GM12865 (cell line): ENCODE measurements around the gene KCNN4.
"Not testable (repeated sequence)": the region's sequence is repeated elsewhere in the genome, so short reads cannot be mapped to it uniquely, and the experiment has no call there.

Experiments
- DNase-seq: peaks from one replicate; pipeline ENCODE4 v3.0.0; 2010; ENCODE audit warnings: low read depth
- H3K4me3 ChIP-seq: 2 replicates; pipeline ENCODE4 v1.5.1; 2011; ENCODE audit warnings: mild to moderate bottlenecking, low read depth, low read length, control low read depth
- TF ChIP-seq, protein P1 (sequence below): IDR thresholded peaks from 2 replicates; pipeline ENCODE4 v1.5.1; 2011; ENCODE audit warnings: low read length, control low read depth, low read depth, inconsistent platforms; ENCODE audit not compliant: insufficient read depth; ENCODE audit errors: missing control alignments

The KCNN4 gene

DNA sequence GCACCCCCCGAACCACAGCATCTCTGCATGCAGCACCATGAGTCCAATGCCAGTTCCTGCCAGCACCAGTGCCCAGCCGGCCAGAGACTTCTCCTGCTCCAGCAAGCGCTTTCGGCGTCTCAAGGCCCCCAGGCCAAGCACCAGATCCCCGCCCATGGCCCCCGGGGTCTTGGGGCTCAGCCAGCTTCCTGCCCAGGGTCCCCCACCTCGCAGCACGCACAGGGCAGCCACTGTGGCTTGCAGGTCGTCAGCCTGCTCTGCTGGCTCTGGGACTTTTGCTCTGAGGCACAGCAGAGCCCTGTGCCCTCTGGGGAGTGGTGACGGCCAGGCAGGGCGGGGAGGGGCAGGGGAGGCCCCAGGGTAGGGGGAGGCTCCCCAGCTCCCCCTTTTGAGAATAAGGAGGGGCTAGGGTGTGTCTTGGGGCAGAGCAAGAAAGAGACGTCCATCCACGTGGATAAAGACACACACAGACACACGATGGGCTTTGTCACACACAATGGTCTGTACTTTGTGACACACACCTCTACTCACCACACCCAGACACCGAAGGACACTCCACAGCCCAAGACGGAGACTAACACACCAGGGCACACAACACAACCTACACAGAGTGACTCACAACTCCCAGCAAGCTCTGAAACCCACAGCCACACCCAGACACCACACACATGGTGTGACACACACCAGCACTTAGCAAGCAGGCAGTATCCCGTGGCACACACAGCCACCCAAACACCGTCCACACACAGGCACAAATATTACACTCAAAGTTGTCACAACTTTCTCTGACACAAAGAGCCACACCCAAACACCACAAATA lies at the start of gene KCNN4:
Gene KCNN4, minus strand, starts transcription at position 268 of the 820 bp plus-strand sequence. Its CDS starts 112 bp downstream, at position 156.
- TF ChIP-seq, protein P1, sequence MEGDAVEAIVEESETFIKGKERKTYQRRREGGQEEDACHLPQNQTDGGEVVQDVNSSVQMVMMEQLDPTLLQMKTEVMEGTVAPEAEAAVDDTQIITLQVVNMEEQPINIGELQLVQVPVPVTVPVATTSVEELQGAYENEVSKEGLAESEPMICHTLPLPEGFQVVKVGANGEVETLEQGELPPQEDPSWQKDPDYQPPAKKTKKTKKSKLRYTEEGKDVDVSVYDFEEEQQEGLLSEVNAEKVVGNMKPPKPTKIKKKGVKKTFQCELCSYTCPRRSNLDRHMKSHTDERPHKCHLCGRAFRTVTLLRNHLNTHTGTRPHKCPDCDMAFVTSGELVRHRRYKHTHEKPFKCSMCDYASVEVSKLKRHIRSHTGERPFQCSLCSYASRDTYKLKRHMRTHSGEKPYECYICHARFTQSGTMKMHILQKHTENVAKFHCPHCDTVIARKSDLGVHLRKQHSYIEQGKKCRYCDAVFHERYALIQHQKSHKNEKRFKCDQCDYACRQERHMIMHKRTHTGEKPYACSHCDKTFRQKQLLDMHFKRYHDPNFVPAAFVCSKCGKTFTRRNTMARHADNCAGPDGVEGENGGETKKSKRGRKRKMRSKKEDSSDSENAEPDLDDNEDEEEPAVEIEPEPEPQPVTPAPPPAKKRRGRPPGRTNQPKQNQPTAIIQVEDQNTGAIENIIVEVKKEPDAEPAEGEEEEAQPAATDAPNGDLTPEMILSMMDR, result no peak
- peak within 1 kb of the TSS; percentile 53 for H3K4me3 ChIP-seq
- DNase-seq, result peak; percentile 82

DNA sequence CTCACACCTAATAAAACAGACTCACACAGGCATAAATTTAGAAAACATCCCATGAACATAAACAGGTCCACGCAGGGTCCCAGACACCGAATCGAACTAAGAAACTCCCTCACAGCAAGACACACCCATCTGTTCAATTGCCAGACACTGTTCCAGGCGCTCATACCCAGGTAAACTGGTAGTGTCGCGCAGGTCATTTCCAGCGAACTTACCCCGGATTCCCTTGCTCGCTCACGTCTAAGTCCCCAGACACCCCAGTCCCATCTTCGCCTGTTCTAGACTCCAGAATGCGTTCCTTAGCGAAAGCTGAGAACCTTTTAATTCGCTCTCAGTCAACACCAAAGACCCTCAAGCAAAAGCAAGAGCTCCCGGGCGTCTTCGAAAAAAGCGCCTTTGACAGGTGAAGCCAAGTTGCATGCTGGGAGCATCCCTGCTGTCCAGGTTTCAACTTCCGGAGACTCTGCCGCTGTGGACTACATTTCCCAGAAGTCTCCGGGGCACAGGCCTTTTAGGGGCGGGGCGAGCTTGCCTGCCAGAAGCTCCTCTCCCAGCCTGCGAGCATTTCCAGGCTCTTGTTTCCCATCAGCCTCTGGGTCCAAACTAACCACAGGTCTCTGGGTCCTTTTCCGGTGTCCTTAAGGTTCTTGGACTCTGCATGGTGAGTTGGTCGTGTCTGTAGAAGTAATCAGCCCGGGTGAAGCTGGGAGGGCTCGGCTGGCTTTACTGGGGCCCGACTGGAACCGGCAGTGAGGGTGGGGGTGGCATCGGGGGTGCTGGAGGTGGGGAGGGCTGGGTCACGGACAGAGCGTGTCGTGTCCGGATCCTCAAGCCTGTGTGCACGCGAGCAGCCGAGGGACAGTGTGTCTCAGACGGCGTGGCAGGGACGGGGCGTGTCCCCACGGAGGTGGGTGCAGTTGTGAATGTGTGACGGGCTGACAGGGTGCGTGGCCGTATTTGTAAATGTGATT lies 46.3 kb upstream of the KCNN4 start, which contains the start of gene ZNF283:
Gene ZNF283, plus strand, starts transcription at position 535 of the 968 bp plus-strand sequence. CDS start 6,184 bp downstream, outside the sequence.
- peak within 1 kb of the TSS; percentile 58 for H3K4me3 ChIP-seq
- DNase-seq, result peak; percentile 89
- TF ChIP-seq, protein P1, result no peak

DNA sequence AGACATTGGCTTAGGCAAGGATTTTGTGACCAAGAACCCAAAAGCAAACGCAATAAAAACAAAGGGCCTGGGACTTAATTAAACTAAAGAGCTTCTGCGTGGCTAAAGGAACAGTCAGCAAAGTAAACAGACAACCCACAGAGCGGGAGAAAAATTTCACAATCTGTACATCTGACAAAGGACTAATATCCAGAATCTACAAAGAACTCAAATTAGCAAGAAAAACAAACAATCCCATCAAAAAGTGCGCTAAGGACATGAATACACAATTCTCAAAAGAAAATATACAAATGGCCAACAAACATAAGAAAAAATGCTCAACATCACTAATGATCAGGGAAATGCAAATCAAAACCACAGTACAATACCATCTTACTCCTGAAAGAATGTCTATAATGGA lies 43.8 kb upstream of the KCNN4 start:
- H3K4me3 ChIP-seq, DNase-seq: not testable (repeated sequence)

DNA sequence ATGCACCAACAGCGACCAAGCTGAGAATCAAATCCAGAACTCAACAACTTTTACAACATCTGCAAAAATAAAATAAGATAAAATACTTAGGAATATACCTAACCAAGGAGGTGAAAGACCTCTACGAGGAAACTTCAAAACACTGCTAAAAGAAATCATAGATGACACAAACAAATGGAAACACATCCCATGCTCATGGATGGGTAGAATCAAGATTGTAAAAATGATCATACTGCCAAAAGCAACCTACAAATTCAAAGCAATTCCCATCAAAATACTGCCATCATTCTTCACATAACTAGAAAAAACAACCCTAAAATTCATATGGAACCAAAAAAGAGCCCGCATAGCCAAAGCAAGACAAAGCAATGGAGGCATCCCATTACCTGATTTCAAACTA lies 43.1 kb upstream of the KCNN4 start:
- DNase-seq, H3K4me3 ChIP-seq: not testable (repeated sequence)

DNA sequence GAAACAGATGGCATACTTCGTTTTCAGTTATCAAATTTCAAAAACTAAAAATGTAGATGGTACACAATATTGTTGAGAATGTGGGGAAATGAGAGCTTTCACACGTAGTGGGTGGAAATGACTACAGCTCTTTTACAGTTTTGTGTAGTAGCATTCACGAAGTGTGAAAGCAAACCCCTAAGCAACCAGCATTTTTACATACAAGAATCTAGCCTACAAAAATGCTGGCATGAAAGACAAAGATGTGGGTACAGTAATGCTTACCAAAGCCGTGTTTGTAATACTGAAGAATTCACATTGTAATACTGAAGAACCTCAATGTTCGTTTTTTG lies 40.1 kb upstream of the KCNN4 start:
- no peak for DNase-seq
- H3K4me3 ChIP-seq, result peak overlapping the region; percentile 31
- TF ChIP-seq, protein P1, result no peak

DNA sequence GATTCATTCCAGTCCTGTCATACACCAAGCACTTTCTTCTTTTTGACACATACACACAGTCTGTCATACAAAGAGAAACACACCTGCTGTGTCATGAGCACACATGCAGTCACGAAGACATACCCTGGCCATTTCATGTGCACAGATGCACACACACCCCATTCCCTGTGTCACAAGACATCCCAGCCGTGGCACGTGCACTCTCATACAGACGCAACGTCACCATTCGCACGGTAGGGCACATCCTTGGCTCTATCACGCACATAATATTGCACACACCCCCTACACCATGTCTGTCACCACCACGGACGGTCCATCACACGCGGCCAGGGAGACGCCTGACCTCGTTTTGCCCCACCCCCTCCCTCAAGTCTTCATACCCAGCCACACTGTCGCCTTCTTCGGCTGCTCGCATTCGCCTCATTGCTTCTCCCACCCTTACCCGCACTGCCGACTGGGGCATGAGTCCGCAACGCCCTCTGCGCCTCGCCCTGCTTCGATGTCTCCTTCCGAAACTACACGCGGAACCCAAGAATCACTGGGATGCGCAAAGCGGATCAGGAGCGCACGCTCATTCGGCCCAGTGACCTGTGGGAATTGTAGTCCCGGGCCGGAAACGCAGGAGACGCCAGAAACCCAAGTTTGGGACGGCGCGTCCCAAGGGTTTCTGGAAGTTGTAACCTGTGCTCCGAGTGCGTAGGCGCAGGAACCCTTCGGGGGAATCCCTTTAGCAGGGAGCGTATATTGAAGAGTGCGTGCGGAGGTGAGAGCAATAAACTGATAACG lies 39.5 kb upstream of the KCNN4 start:
- peak overlapping the region; percentile 31 for H3K4me3 ChIP-seq
- TF ChIP-seq, protein P1, result no peak
- DNase-seq, result no peak

DNA sequence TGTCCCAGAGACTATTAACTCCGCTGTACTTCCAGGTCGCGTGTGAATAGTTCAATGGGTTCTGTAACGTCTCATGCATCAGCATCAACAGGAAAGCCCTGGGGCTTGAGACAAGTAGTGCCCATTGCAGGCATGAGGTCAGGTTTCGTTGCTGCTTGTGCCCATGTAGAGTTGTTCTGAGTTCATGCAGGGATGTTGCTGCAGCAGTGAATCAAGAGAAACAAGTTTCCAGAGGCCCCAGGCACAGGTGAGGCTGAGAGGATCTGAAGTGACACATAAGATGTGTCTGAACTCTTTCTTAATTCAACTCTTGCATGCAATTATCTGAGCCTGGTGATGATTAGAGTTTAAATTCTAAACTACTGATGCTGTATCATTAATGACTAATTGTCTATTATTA lies 37.7 kb upstream of the KCNN4 start:
- DNase-seq, result no peak
- no peak overlapping the region for H3K4me3 ChIP-seq
- TF ChIP-seq, protein P1, result no peak

DNA sequence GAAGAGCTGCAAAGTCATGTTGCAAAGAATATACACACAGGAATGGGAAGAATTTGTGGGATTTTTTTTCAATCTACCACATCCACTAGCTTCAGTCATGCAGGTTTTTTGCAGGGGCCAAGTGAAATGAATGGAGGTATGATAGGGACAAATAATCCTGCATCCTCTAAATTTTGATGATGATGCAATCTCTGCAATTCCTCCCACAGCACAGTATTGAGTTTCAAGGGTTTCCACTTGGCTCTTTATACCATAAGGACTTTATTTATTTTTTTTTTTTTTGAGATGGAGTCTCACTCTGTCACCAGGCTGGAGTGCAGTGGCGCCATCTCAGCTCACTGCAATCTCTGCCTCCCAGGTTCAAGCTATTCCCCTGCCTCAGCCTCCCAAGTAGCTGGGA lies 36.7 kb upstream of the KCNN4 start:
- H3K4me3 ChIP-seq, DNase-seq: not testable (repeated sequence)
